Right ventricle myocardium inferior (tissue), 1 donor: ENCODE measurements around the gene YTHDF1. TPM values are rescaled to one million over a fixed set of nuclear protein-coding genes. Genes with fewer than 3 reads are reported as not detected.

ENCODE experiments used
- ATAC-seq: fragments of 200-7000 bp; cut with Tn5 transposase; one replicate; pipeline ENCODE4 v1.9.1; 2020; ENCODE audit warnings: mild to moderate bottlenecking, moderate library complexity
- DNase-seq: peaks from one replicate; pipeline ENCODE4 v3.0.0; 2021; ENCODE audit errors: missing footprints
- intact Hi-C: fragments of 100-400 bp; cut with DNase I; formaldehyde crosslinking; loops from one replicate; pipeline ENCODE4 v1.11.0; 2022
- total RNA-seq: library from RNA; stranded (reverse); fragmentation: NEBNext Ultra II Directional; extraction: Animal tissue kit (Norgen Biotek cat#: 25700); gene quantifications from one replicate; pipeline ENCODE4 v1.2.1, GENCODE V29; 2021
- donor health status: DM: no; HTN: yes; CAD: no; lungs with severe emphysema.

The YTHDF1 gene
- total RNA-seq, 1 donor from 2014 or later = 22.9 TPM

GRCh38 chr20:63218701-63219446 lies 2.9 kb upstream of the YTHDF1 start:
- ATAC-seq (no peak), DNase-seq (peak; percentile 50)
- intact Hi-C loops = no loop called here

GRCh38 chr20:63217706-63218105 lies 1.8 kb upstream of the YTHDF1 start:
- ATAC-seq = no peak
- no peak for DNase-seq
- intact Hi-C loops = no loop called here

- intact Hi-C loops = no loop called here
- DNase-seq = no peak
Observed at GRCh38 chr20:63216849-63217471, 1.0 kb upstream of the YTHDF1 start.

GRCh38 chr20:63215101-63216040 lies 560 bp downstream of the YTHDF1 start:
- intact Hi-C loops = no loop called here
- ATAC-seq (no peak), DNase-seq (peak; percentile 71)

More at GRCh38 chr20:63216849-63217471, 1.0 kb upstream of the YTHDF1 start:
- no peak for ATAC-seq

- intact Hi-C loops = no loop called here
- DNase-seq = no peak
- ATAC-seq = no peak
Observed at GRCh38 chr20:63214514-63214913, 1.4 kb downstream of the YTHDF1 start.

- no peak for ATAC-seq
- intact Hi-C loops = no loop called here
- DNase-seq = no peak
Observed at GRCh38 chr20:63212792-63213191, 3.1 kb downstream of the YTHDF1 start.

GRCh38 chr20:63212393-63212730 lies 3.6 kb downstream of the YTHDF1 start:
- DNase-seq (no peak), ATAC-seq (no peak)
- intact Hi-C loops = no loop called here

GRCh38 chr20:63210011-63210605 lies 5.8 kb downstream of the YTHDF1 start:
- ATAC-seq = no peak
- DNase-seq = no peak
- intact Hi-C loops = no loop called here

- DNase-seq = no peak
- peak; percentile 28 for ATAC-seq
- intact Hi-C loops = no loop called here
Observed at GRCh38 chr20:63208346-63208909, 7.5 kb downstream of the YTHDF1 start.

- intact Hi-C loops = no loop called here
- no peak for ATAC-seq
- DNase-seq = peak; percentile 22
Observed at GRCh38 chr20:63206878-63207277, 9.1 kb downstream of the YTHDF1 start.

GRCh38 chr20:63205896-63206295 lies 10.0 kb downstream of the YTHDF1 start:
- ATAC-seq (no peak), DNase-seq (peak; percentile 22)
- intact Hi-C loops = no loop called here

GRCh38 chr20:63204362-63204761 lies 11.6 kb downstream of the YTHDF1 start:
- ATAC-seq (no peak), DNase-seq (no peak)
- intact Hi-C loops = no loop called here

- ATAC-seq (no peak), DNase-seq (peak; percentile 55)
- intact Hi-C loops = no loop called here
Observed at GRCh38 chr20:63202811-63203526, 13.0 kb downstream of the YTHDF1 start.

- peak; percentile 65 for DNase-seq
- ATAC-seq = no peak
- intact Hi-C loops = no loop called here
Observed at GRCh38 chr20:63202021-63202420, 13.9 kb downstream of the YTHDF1 start.

- ATAC-seq (no peak), DNase-seq (peak; percentile 45)
- intact Hi-C loops = no loop called here
Observed at GRCh38 chr20:63198606-63199005, 17.3 kb downstream of the YTHDF1 start.

GRCh38 chr20:63196768-63197470 lies 19.0 kb downstream of the YTHDF1 start:
- ATAC-seq (peak; percentile 47), DNase-seq (peak; percentile 58)
- intact Hi-C loops = no loop called here

GRCh38 chr20:63194797-63195173 lies 21.1 kb downstream of the YTHDF1 start:
- ATAC-seq (no peak), DNase-seq (no peak)
- intact Hi-C loops = no loop called here
